GM12878 (cell line): ENCODE results near the gene HERC5. TPM values are rescaled to one million over a fixed set of nuclear protein-coding genes. Genes with fewer than 3 reads are reported as not detected.

ENCODE experiments used
- ATAC-seq: fragments of 200-7000 bp; cut with Tn5 transposase; 3 replicates; pipeline ENCODE4 v1.9.1; 2020; ENCODE audit warnings: mild to moderate bottlenecking, moderate library complexity
- BruUV-seq: library from RNA; stranded (reverse); fragments of 400-500 nt; replicated peaks from 2 replicates; lab custom pipeline; 2021; lab: Mats Ljungman, UMichigan
- CTCF ChIA-PET: fragments of 300-600 bp; sonication (Branson Sonifier 250); formaldehyde crosslinking; extraction: SDS; loops from one replicate; lab custom pipeline; 2021; ENCODE audit warnings: inconsistent platforms; lab: Yijun Ruan, JAX
- POLR2A ChIA-PET: fragments of 350-600 bp; formaldehyde crosslinking; extraction: SDS; loops from one replicate; lab custom pipeline; 2021; ENCODE audit warnings: inconsistent platforms; lab: Charles Lee
- RAD21 ChIA-PET: fragments of 300-600 bp; sonication (Branson Sonifier 250); formaldehyde crosslinking; loops from one replicate; lab custom pipeline; 2023; ENCODE audit warnings: antibody characterized with exemption; ENCODE audit not compliant: unreplicated experiment; lab: Charles Lee
- SMC1A ChIA-PET: fragments of 300-600 bp; sonication (Branson Sonifier 250); formaldehyde crosslinking; loops from one replicate; lab custom pipeline; 2023; ENCODE audit not compliant: unreplicated experiment, uncharacterized antibody; lab: Charles Lee
- DNase-seq: peaks from one replicate; pipeline ENCODE4 v3.0.0-alpha.2; 2011; ENCODE audit warnings: low read depth, low spot score
- FAIRE-seq: peaks from 3 replicates; lab custom pipeline; 2011; peaks lifted over from hg19 to GRCh38; lab: Jason Lieb, UNC
- H2AFZ ChIP-seq: 2 replicates; pipeline ENCODE4 v1.6.0; 2011; ENCODE audit warnings: low read depth, low read length, control low read depth; ENCODE audit not compliant: control insufficient read depth
- H3K27ac ChIP-seq: 2 replicates; pipeline ENCODE4 v1.5.1; 2011; ENCODE audit warnings: control low read depth; ENCODE audit not compliant: control insufficient read depth, insufficient read depth
- H3K27me3 ChIP-seq, 2 experiments: replicated peaks in 1 of 2; 2 replicates each; pipeline versions ENCODE4 v1.6.0 to v1.6.1; 2011; ENCODE audit warnings: low read length in 1 of 2; ENCODE audit not compliant: control insufficient read depth in 2 of 2, insufficient read depth in 2 of 2
- H3K36me3 ChIP-seq, 2 experiments: 2 replicates each; pipeline ENCODE4 v1.5.1; 2011; ENCODE audit warnings: low read length in 1 of 2; ENCODE audit not compliant: control insufficient read depth in 2 of 2, insufficient read depth in 2 of 2
- H3K4me1 ChIP-seq: 2 replicates; pipeline ENCODE4 v1.6.1; 2011; ENCODE audit warnings: mild to moderate bottlenecking, low read length, moderate library complexity, mixed read lengths; ENCODE audit not compliant: control insufficient read depth, insufficient read depth
- H3K4me2 ChIP-seq: 2 replicates; pipeline ENCODE4 v1.6.0; 2011; ENCODE audit warnings: control low read depth; ENCODE audit not compliant: control insufficient read depth, insufficient read depth
- H3K4me3 ChIP-seq: fragments of 200-600 bp; sonication (generic); 2 replicates; pipeline ENCODE4 v1.5.1; 2016
- H3K79me2 ChIP-seq: 2 replicates; pipeline ENCODE4 v1.6.0; 2011; ENCODE audit warnings: low read length; ENCODE audit not compliant: control insufficient read depth, insufficient read depth
- H3K9ac ChIP-seq: 2 replicates; pipeline ENCODE4 v1.8.0; 2011; ENCODE audit warnings: low read length, control low read depth, mixed read lengths; ENCODE audit not compliant: control insufficient read depth, insufficient read depth
- H3K9me3 ChIP-seq: replicated peaks from 3 replicates; pipeline ENCODE4 v1.5.1; 2011; ENCODE audit warnings: mild to moderate bottlenecking, low read length; ENCODE audit not compliant: control insufficient read depth, insufficient read depth
- H4K20me1 ChIP-seq: 2 replicates; pipeline ENCODE4 v1.6.0; 2011; ENCODE audit not compliant: control insufficient read depth, insufficient read depth
- BCLAF1 ChIP-seq: fragments of 450-650 bp; IDR thresholded peaks from 2 replicates; pipeline ENCODE4 v1.6.1; 2017; ENCODE audit warnings: antibody characterized with exemption, mild to moderate bottlenecking, moderate library complexity
- BHLHE40 ChIP-seq, 2 experiments: fragments of 450-650 bp in 1 of 2; IDR thresholded peaks; 2 replicates each; pipeline ENCODE4 v1.6.1; 2011 to 2017; ENCODE audit warnings: low read depth in 2 of 2, borderline replicate concordance in 1 of 2, improper control_type of control experiment in 1 of 2, low read length in 1 of 2, mild to moderate bottlenecking in 1 of 2
- CHD2 ChIP-seq: IDR thresholded peaks from 2 replicates; pipeline ENCODE4 v1.6.1; 2011; ENCODE audit warnings: low read depth, low read length, improper control_type of control experiment, borderline replicate concordance
- EZH2 ChIP-seq: IDR thresholded peaks from 2 replicates; pipeline ENCODE4 v1.6.1; 2012; ENCODE audit warnings: low read depth, mild to moderate bottlenecking, control low read depth, inconsistent platforms, low read length, borderline replicate concordance; ENCODE audit not compliant: control insufficient read depth
- HDGF ChIP-seq: fragments of 450-650 bp; IDR thresholded peaks from 2 replicates; pipeline ENCODE4 v1.6.1; 2016; ENCODE audit warnings: antibody characterized with exemption
- RELA ChIP-seq: fragments of 450-650 bp; IDR thresholded peaks from 2 replicates; pipeline ENCODE4 v1.8.0; 2014; ENCODE audit warnings: borderline replicate concordance; ENCODE audit not compliant: partially characterized antibody
- WGBS: methylation state at CpG from one replicate; pipeline ENCODE4 v1.1.6; 2016; ENCODE audit warnings: low lambda C conversion rate; ENCODE audit not compliant: insufficient replicate concordance, insufficient coverage; ENCODE audit errors: missing lambda C conversion rate; 5-methylcytosine and 5-hydroxymethylcytosine counted together
- in situ Hi-C: fragments of 300-500 bp; cut with MboI; formaldehyde crosslinking; loops from 9 replicates; pipeline ENCODE4 v1.14.3; 2018; ENCODE audit warnings: mixed read lengths
- intact Hi-C: fragments of 100-400 bp; cut with micrococcal nuclease; formaldehyde crosslinking; loops from one replicate; pipeline ENCODE4 v1.14.2; 2022; ENCODE audit not compliant: unreplicated experiment
- polyA plus RNA-seq, 11 experiments: library from polyadenylated mRNA; depleted of rRNA in 4 of 11; unstranded in 6 of 11; stranded (reverse) in 5 of 11; fragments of >200 nt; fragmentation: Nextera tagmentation in 4 of 11; fragmentation: Illumina TruSeq in 1 of 11; extraction: Ambion mirVana in 4 of 11; extraction: Trizol in 1 of 11; gene quantifications; 1 replicate in 1 of 11; 2 replicates in 10 of 11; pipeline versions ENCODE4 v1.2.1 to v1.2.3, GENCODE V29; 2011 to 2016; ENCODE audit warnings: inconsistent platforms in 2 of 11, missing spikeins in 2 of 11, low read depth in 1 of 11
- total RNA-seq, 4 experiments: library from RNA; depleted of rRNA in 3 of 4; stranded (reverse); fragments of >200 nt in 3 of 4; fragmentation: Illumina TruSeq in 1 of 4; extraction: Trizol in 1 of 4; gene quantifications; 2 replicates each; pipeline versions ENCODE4 v1.2.1 to v1.2.3, GENCODE V29; 2013 to 2021

HERC5 gene
- total and polyA plus RNA-seq, 10 of the 15 experiments (the other 5 are each of a cell fraction or from before 2014, with no cell fraction given) = 12.5 to 60.7 (median 25.1) TPM

DNA sequence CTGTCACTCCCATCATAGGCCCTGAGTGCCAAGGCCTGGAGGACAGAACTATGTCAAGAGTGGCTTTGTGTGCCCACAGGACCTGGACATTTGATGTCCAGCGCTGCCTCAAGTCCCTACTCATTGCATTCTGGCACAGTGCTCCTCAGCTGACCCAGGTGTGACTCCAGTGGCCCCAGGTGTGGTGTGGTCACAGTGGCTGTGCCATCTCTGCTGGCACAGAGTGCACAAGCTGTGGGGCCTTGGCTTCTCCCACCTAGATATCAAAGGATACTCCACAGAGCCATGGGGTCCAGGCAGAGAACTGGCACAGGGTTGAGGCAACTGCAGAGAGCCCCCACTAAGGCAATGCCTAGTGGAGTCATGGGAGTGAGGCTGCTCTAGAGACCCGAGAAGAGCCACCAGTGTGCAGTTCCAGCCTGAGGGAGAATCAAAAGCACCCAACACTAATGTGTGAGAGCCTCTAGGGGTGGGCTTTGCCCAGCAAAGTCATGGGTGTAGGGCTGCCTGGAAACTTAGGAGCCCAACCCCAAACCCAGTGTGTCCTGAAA is 41.0 kb downstream of the HERC5 start:
- POLR2A ChIA-PET = no interaction called here
- H3K27me3 ChIP-seq = no peaks in the 10 kb centered on the region
- SMC1A ChIA-PET = no interaction called here
- no peak overlapping the region for H3K27ac ChIP-seq
- H4K20me1 ChIP-seq = no peaks in the 10 kb centered on the region
- RAD21 ChIA-PET = interaction anchor here (0.5 kb wide), 1 partner anchor 515 kb away, joined by 3 read pairs; no protein-coding TSS in a partner anchor
- no peaks in the 10 kb centered on the region for H3K4me1 ChIP-seq
- 25% methylated on average over 2 of the region's 2 CpGs for WGBS
- H3K4me2 ChIP-seq = no peak overlapping the region
- no TSS peak for BruUV-seq
- CTCF ChIA-PET = no interaction called here
- TF ChIP-seq HDGF (no peak), RELA (no peak), BHLHE40 (IDR thresholded peaks at IDR 0.05; ENCODE audit: borderline replicate concordance in 1 of 2, low read depth in 2 of 2, low read length in 1 of 2) (no peak), BCLAF1 (no peak), EZH2 (no peak), CHD2 (no peak)
- H3K9ac ChIP-seq = no peak overlapping the region
- ATAC-seq (no peak), DNase-seq (no peak), FAIRE-seq (no peak)
- no peaks in the 10 kb centered on the region for H3K9me3 ChIP-seq
- H3K79me2 ChIP-seq = no peaks in the 10 kb centered on the region
- peaks cover 0 to 3% of the 10 kb centered on the region in 2 experiments; a peak in 3 of 4 replicates for H3K36me3 ChIP-seq
- H3K4me3 ChIP-seq = no peak overlapping the region
- in situ Hi-C loops = no loop called here
- intact Hi-C loops = no loop called here
- no peak overlapping the region for H2AFZ ChIP-seq
